COLO668 (cell line): ENCODE data around the gene GPC4.
A peak's percentile ranks its signal among the peaks of the same experiment; 100 is the strongest.

Experiments
- DNase-seq: peaks from one replicate; lab custom pipeline; 2025; ENCODE audit not compliant: unreplicated experiment; lab: John Stamatoyannopoulos, UW

GPC4 gene

GRCh38 chrX:133412246-133412645, 3.0 kb downstream of the GPC4 start:
- no peak for DNase-seq

DNA sequence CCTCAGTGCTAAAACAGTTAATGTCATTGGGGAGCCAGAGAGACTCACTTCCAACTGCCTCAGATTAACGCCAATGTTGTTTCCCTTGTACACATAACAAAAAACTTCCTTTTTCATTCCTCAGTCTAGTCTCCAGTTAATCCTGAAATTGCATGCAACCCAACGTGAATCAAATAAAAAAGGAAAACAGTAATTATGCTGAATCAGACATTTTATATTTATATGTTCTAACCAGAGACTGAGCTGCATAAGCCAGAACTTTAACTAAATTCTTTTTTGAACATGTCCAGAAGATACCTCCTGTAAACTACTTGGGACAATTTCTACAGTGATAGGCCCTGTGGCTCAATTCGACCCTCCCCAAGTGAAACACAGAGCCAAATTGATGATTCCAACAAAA, 4.7 kb downstream of the GPC4 start:
- DNase-seq = no peak

- no peak for DNase-seq
Measured at GRCh38 chrX:133405498-133406185, 9.6 kb downstream of the GPC4 start.

- no peak for DNase-seq
Measured at GRCh38 chrX:133403984-133404383, 11.3 kb downstream of the GPC4 start.

GRCh38 chrX:133402830-133403625, 12.3 kb downstream of the GPC4 start:
- DNase-seq = no peak

DNA sequence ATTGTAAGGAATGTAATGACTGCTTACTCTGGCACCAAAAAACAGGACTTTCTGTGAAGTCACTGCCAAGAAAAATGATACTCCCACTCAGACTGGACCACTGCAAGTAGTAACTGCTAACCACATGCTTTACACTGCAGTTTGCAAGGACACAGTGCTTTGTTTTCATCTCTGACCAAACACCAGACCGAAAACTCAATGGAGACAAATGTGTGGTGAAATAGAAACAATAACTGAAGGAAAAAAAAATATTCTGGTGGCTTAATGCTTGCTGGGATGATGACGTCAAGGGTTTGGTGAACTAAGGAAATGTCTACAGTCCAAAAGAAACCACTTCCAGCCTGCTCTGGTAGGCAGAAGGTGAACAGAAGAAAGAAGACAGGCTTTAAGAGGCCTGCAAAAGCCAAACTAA, 13.2 kb downstream of the GPC4 start:
- DNase-seq = no peak

GRCh38 chrX:133401536-133401935, 13.8 kb downstream of the GPC4 start:
- no peak for DNase-seq

DNA sequence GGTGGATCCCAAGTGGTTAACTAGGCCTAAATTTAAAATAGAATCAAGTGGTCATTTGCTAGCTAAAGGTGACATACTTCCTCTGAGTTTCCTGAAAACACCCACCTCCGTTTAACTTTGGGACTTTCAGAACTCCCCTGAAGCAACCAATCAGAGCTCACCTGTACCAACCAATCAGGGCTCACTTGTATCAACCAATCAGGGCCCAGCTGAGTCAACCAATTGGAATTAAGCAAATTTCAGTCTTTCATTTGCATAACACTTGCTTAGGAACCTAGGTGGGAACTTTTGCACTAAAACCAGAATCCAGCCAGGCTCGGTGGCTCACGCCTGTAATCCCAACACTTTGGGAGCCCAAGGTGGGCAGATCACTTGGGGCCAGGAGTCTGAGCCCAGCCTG, 15.9 kb downstream of the GPC4 start:
- no peak for DNase-seq

GRCh38 chrX:133394765-133395164, 20.5 kb downstream of the GPC4 start:
- no peak for DNase-seq

DNA sequence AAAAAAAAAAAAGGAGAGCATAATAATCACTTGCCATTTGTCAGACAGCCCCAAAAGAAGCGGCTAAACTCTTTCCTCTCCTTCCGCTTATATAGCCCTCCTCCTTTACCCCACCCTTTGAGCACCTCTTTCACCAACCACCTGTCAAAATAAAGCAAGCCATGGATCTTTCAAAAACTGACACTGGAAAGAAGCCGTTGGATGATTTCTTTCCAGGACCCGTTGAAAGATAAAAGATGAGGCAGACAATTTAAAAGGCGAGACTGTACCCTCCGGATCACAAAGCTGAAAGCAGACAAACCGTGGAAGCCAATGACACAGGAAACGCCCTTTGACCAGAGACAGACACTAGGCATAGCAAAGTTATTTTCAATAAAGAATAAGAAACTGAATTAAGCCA, 22.6 kb downstream of the GPC4 start:
- no peak for DNase-seq

GRCh38 chrX:133391111-133391510, 24.2 kb downstream of the GPC4 start:
- DNase-seq = no peak

DNA sequence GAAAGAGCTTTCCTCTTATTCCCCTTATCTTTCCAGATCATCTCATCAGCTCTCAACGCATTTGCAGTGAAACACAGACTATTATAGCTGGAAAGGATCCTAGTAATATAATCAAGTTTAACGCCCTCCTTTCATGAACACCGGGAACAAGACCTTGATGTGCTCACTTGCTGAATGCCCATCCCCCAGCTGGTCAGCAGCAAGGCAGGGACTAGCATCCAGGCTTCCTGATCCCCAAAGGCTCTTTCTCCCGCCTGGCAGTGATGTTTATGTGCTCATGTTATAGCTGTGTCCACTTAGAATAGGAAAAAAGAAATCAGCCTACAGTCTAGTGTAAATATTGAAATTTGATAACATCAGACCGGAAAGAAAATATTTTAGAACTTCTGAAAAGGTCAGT, 24.6 kb downstream of the GPC4 start:
- DNase-seq = peak; percentile 11

DNA sequence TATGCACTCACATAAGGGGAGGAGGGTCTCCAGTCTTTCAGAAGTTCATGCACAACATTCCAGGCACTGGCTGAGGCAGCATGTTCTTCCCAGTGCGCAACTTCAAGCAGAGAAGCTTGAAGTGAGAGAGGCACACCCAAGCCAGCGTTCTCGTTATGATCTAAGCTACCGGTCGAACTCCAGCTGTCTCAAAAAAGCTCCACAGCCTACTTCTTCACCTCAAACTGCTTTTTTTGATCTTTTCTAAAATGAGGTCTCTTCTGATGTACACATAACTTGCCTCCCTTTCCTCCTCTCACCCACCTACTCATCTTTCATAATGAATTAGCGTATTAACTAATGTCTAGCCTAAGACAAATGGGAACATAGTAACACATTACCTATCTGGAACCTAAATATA, 25.3 kb downstream of the GPC4 start:
- DNase-seq = no peak

DNA sequence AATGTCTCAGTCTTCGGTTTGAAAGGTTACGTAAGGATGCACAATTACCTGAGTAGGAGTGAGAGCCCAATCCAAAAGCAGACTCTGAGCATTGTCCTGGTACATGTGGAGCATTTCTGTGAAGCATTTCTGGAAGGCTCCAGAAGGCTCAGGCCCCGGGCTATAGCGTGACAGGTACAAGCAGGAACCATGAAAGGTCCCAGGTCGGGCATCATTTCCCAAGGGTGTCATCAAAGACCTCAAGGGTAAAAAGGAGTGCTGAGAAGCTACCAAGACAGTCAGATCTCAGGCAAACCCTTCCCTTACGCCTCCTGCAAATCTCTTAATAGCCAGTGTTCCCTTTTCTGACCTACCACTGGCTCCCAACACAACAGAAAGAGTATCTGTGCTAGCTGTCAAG, 30.8 kb downstream of the GPC4 start:
- no peak for DNase-seq

- DNase-seq = no peak
Measured at GRCh38 chrX:133380711-133381619, 34.3 kb downstream of the GPC4 start.

GRCh38 chrX:133376422-133376821, 38.9 kb downstream of the GPC4 start:
- DNase-seq = no peak

- no peak for DNase-seq
Measured at GRCh38 chrX:133375615-133376340, 39.5 kb downstream of the GPC4 start.

DNA sequence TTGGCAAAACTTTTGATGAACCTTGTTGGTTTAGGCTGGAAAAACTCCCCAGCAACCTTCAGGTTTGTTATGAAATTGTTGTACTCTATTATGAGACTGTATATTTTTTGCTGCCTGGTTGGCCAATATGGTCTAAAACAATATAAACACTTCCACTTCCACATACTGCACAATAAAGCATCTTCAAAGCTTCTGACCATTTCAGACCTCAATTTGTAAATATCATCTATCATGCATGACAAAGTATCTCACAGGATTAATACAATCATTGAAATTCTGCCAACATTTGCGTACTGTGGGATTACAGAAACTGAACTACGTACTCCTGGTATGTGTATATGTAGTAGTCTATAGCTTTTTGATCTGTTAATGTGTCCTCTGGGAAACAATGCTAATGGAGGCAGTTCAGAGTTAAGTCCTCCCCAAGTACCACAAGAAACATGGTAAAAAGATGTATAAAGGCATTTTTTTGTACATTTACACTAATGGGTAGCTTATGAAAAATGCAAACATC, 40.4 kb downstream of the GPC4 start:
- DNase-seq = no peak

DNA sequence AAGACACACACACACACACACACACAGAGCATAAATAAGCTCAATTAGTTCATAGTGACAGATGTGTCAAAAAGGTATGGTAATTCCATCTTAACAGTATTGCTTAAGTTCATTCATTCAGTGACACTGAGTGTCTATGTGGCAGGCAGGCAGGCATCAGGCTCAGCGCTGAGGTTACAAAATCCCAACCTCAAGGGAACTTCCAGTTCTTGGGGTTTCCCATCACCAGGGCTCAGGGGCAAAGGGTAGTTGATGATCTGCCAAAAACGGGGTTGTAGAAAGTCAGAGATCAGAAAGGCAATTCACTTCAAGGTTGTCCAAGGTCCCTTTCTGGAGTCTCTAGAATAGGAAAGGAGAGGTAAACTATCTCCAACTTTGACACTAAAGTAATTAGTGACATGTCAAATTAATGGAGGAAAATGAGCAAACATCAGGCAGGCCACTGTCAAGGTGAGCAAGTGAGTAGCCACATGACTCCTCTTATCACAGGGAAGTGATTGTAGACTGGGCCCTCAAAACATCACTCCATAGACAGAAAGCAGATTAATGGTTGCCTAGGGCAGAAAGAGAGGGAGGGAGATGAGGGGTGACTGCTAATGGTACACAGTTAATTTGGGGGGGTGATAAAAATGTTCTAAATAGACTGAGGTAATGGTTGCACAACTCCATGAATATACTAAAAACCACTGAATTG, 41.8 kb downstream of the GPC4 start:
- no peak for DNase-seq

DNA sequence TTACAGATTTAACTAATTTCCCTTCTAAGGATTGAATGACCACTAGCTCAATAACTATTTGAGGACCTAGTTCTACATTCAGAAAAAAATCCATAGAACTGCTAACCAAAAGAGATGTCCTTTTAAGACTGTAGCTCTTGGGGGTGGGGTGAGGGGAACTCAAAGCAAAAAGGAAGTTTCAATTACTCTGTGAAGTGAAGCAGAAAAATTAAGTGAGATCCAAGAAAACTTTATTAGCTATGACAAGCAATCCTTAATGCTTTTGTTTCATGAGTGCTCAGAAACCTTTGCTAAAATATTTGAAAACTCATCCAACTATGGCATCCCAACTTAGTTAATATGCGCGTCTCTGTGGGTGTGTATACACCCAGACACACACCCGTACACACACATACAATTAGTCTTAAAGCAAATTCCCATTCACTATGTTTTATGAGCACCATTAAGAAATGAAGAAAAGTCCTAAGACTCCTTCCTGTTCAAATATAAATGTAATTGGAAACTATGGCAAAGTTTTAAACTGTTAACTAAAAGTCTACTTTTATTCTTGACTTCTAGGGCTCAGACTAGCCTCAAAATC, 44.5 kb downstream of the GPC4 start:
- no peak for DNase-seq
